NCI-H226 (cell line): ENCODE data around the gene STAM.
A peak's percentile ranks its signal among the peaks of the same experiment; 100 is the strongest.
"Not testable (repeated sequence)": the region's sequence is repeated elsewhere in the genome, so short reads cannot be mapped to it uniquely, and the experiment has no call there.

Experiments used
- DNase-seq: peaks from one replicate; pipeline ENCODE4 v3.0.0-alpha.2; 2015

STAM gene

DNA sequence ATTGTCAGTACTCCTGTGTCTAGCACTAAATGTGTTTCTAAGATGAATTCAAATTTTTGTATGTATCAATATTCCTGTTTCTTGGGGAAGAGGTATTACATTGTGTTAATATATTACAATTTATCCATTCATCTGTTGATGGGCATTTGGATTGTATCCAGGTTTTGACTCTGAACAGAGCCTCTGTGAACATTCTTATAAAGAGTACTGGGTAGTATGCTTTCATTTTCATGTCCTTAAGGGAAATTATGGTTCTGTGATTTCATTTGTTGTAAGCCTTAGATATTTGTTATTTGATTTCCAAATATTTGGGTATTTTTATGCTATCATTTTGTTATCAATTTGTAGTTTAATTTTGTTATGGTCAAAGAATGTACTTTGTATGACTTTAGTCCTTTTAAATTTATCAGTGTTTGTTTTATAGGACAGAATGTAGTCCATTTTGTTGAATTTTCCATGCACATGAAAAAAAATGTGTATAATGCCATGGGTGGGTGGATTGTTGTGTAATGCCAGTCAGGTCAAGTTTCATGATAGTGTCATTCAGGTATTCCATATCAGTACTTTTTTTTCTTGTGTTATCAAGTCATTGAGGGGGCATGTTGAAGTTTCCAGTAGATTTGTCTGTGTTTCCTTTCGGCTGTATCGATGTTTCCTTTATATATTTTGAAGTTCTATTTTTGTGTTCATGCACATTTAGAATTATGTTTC lies 38.4 kb downstream of the STAM start:
- peak; percentile 65 for DNase-seq

DNA sequence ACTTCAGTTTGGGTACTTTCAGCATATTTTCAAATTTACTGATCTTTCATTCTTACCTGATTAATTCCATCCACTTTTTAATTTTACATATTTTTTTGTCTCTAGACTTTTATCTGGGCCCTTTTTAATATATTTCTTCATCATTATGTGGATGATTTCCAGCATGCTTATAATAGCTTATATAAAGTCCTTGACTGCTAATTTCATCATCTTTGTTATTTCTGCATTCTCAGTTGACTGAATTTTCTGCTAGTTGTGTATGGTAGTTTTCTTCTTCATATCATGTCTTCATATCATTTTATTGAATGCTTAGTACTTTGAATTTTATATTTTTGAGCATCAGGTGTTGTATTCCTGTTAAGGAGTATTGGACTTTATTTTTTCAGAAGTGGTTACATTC lies 39.6 kb downstream of the STAM start:
- no peak for DNase-seq

DNA sequence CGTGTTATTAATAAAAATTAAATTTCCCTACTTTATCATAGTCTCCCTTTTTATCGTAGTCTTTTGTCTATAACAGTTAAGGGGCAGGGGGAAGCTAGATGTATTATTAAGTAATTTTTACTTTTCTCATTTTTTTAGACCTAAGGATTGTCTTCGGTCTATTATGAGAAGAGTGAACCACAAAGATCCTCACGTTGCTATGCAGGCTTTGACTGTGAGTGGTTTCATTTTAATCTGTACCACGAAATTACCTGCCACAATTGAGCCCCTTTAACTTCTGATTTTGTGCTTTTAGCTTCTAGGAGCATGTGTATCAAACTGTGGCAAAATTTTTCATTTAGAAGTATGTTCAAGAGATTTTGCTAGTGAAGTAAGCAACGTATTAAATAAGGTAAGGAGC lies 40.6 kb downstream of the STAM start:
- no peak for DNase-seq

DNA sequence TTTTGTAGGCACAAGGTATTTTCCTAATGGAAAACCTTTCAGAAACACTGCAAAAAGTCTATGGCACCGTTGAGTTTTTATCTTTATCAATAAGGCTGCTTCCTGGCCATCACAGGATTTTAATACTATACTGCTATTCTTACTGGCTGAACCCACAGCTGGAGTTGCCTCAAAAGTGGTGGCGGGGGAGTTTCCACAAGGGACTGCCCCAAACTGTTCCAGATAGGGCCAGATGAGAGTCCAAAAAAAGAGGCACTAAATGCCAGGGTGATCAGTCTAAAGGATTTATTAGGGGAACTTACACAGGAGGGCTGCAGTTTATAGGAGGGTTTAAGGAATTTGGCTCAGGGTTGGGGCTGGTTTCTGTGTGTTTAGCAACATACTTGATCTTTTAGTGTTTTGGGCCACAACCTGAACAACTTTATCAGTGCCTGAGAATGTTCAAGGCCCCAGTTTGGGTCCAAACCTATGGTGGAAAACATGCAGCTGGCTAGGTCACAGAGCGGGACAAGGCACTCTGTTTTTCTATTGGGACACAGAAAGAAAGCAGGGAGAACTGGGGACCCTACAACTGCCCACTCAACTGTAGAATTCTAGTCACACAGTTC lies 41.4 kb downstream of the STAM start:
- no peak for DNase-seq

DNA sequence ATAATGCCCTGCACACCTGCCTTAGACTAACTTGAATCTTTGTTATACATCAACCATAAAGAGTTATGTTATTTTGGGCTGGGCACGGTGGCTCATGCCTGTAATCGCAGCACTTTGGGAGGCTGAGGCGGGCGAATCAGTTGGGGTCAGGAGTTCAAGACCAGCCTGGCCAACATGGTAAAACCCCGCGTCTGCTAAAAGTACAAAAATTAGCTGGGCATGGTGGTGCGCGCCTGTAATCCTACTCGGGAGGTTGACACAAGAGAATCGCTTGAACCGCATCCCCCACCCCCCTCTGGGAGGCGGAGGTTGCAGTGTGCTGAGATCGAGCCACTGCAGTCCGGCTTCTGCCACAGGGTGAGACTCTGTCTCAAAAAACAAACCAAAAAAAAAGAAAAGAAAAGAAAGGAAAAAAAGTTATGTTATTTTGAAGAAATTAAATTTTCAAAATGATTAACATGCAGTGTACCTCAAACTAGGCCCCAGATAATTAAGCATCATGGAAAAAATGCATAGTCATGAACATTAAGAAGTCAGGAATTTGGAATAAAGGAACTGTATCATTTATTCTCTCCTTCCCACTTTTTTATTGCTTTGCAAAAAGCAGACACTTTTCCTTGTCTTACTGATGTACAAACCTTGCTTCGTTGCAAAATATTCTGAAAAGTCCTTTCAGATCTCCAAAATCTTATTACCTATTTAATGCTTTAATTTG lies 43.3 kb downstream of the STAM start:
- no peak for DNase-seq

DNA sequence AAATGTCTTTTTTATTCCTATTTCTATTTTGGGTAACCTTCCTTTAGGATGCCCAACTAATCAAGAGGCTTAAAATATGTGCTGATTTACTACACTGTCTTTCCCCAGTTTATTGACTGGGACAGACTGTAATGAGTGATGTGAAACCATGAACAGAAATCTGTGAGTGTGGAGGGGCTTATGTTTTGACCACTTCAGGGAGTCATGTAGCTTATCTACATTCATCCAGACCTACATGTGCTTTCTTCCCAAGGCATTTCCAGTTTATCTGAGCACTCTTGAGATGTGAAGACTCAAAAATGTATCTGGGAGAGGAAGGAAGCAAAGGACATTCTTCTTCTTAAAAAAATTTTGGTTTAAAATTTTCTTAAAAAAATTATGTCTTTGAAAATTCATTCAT lies 45.2 kb downstream of the STAM start:
- no peak for DNase-seq

DNA sequence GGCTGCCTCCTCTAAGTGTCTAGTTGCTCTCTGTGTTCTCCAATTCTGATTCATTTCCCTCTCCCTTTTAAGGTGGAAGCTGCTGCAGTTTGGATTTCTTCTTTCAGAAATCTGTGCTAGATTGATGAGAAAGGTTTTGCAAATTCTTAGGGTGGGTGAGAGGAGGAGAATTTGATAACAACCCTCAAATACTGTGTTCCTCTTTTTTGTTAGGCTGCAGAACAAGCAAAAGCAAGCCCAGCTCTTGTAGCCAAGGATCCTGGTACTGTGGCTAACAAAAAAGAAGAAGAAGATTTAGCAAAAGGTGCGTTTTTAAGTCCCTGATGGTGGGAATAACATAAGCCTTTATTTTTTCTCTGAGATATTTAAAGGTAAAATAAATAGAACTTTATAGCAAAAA lies 49.1 kb downstream of the STAM start:
- no peak for DNase-seq

DNA sequence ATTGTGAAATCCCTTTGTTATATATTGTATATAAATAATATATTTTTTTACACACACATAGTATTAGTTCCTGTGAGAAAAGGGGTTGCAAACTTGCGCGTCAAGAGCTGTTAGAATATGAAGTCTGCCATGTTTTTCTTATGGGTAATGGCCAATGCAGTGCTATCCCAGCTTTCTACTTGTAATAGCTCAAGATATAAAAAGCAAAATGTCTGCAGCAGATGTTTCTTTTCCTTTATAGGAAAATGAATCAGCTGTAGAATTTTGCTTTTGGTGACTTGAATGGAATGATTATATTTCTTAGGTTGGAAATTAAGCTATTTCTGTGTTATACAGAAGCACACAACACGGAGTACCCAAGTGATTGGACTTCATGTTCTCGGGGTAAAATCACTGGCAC lies 54.7 kb downstream of the STAM start:
- DNase-seq = no peak

DNA sequence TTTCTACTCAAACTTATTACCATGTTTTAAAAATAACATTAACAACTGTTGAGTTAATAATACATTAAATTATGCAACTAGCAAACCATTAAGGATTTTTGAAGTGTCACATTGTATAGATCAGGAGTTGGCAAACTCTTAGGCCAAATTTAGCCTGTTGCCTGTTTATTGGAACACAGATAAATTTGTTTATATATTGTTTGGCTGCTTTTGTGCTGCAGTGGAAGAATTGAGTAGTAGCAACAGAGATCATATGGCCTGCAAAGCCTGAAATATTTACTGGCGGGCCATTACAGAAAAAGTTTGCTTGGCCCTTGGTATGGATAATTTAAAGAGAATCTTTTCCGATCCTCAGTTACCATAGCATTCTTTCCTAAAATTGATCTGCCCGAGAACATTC lies 57.4 kb downstream of the STAM start:
- no peak for DNase-seq

DNA sequence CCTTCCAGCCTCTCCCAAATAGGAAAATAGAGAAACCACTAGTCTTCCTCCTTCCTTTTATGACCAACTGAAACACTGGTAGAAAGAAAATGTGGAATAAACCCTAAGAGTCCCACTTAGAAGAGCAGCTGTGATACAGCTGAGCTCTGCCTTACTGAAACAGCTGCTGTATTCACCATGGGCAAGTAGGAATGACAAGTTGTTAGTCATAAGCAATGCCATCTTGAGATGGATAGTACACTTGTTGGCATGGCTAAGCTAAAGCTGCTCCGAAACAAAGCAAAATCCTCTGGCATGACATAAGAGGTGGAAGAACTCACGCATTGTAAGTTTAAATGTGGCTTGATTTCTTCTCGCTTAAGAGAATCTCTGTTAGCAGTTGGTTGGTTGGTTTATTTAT lies 59.8 kb downstream of the STAM start:
- no peak for DNase-seq

DNA sequence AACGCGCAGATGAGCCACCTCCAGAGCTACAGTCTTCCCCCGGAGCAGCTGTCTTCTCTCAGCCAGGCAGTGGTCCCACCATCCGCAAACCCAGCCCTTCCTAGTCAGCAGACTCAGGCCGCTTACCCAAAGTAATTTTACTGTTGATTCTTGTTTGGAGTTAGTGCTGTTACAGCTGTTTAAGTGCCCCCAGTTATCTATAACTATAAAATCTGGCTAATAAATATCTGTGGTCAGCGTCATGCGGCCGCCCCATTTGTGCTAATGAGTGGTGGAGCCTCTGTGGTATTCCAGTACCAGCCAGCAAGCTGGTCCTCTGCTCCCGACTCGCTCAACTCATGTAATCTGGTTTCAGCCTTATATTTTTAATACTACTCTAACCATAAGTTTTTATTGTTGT lies 64.9 kb downstream of the STAM start:
- no peak for DNase-seq

DNA sequence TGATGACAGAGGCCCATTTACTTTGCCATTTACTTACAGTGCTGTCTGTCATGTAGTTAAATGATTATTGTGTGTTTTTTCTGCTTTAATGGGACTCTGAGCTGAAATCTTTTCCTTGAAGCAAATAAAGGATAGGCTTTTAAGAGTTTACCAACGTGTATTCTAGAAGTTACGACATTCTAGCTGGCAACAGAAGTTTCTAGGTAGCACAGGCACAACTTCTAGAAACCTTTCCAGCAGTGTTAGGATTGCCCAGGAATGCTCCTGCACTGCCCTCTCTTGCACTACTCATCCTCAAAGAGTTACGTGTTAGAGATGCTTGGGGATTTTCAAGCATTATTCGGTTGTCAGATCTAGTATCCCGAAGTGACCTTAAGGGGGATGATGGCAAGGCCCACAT lies 65.5 kb downstream of the STAM start:
- DNase-seq = no peak

DNA sequence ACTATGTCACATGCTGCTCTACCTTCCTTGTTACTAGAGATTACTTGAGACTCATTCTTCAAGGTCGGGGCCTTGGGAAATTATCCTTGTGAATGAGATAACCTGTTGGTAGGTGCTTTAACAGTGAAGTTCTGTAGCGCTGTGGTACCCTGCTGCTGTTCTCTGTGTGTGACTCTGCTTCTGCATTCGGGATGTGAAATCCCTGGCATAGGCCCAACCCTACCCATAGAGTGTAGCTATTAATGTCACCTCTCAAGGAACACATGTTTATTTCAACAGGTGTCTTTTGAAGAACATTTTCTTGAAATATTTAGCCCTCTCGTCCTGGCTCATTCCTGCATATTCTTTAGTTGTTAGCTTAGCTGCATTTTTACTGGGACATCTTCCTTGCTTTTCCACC lies 66.2 kb downstream of the STAM start:
- no peak for DNase-seq

DNA sequence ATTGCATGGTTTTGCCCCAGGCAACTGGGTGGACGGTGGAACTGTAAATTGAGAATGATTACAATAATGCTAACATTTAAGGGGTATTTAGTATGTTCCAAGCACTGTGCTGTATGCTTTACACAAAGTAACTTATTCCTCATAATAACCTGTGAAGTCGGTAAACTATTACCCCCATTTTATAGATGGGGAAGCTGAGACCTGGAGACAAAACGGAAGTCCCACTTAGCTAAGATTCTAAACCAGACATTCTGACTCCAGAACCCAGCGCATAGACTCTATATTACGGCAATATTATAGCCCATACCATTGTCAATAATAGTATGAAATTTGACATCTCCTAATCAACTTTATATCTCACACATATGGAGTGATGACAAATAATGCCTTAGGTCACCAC lies 68.1 kb downstream of the STAM start:
- no peak for DNase-seq

DNA sequence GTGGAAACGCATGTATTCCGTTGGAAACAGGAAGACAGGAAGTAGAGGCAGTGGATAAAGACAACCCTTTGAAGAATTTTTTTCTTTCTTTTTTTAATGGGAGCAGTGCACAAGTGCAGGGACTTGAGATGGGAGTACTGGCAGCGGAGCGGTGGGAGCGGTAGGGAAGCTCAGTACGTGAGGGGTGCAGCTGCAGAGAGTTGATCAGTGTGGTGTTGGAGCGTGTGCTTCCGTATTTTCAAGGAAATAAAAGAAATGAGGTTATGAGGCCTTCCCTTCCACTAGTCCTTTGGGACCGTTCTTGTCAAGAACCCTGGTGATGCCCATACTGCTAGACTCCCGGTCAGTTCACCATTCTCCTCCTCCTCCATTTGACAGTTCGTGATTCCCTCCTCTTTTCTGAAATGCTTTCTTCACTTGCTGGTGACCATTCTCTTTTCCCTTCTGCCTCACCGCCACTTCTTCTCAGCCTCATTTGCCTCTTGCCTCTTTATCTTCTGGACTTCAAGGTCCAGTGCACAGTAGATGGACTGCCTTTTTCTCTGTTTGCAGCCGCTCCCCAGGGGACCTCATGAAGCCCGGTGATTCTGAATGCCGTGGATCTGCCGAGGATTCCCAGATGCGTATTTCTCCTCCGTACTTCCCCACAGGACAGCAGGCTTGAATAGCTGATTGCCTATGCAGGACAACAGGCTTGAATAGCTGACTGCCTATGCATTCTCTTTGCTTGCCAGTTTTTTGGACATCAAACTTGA lies 68.9 kb downstream of the STAM start:
- no peak for DNase-seq

DNA sequence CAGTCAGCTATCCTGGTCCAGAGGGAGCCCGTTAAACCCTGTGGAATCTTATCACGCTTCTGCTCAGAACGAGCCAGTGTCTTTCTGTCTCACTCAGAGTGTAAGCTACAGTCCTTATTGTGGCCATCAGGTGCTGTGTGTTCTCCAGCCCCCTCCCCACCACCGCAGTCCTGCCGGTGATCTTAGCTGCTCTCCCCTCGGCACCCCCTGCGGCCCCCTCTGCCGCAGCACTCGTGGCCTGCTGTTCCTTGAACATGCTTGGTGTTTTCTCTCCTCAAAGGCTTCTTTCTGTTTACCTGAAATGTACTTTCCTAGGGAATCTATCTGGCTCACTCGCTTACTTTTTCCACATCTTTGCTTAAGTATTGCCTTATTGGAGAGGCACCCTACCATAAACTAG lies 69.8 kb downstream of the STAM start:
- no peak for DNase-seq

DNA sequence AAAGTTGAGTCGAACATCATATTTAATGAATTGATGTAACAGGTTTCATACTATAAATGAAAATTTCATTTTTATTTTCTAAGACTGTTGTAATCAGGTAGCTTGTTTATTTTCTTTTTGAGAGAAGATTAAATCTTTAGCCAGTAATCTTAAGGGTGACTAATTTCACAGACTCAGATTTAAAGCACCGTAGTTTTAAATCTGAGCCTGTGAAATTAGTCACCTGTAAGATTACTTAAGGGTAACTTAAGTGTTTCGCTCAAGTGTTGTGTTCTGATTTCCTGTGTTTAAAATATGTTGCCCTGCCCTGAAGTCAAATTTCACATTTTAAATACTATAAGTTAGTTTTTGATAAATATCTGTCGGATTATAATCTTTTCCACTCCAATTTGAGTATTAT lies 72.2 kb downstream of the STAM start:
- DNase-seq = no peak

DNA sequence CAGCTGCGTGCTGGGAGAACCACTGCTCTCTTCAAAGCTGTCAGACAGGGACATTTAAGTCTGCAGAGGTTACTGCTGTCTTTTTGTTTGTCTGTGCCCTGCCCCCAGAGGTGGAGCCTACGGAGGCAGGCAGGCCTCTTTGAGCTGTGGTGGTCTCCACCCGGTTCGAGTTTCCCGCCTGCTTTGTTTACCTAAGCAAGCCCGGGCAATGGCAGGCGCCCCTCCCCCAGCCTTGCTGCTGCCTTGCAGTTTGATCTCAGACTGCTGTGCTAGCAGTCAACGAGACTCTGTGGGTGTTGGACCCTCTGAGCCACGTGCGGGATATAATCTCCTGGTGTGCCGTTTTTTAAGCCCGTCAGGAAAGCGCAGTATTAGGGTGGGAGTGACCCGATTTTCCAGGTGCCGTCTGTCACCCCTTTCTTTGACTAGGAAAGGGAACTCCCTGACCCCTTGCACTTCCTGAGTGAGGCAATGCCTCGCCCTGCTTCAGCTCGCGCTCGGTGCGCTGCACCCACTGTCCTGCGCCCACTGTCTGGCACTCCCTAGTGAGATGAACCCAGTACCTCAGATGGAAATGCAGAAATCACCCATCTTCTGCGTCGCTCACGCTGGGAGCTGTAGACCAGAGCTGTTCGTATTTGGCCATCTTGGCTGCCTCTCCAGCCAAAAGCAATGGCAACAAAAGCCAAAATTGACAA lies 78.5 kb downstream of the STAM start:
- not testable (repeated sequence) for DNase-seq

DNA sequence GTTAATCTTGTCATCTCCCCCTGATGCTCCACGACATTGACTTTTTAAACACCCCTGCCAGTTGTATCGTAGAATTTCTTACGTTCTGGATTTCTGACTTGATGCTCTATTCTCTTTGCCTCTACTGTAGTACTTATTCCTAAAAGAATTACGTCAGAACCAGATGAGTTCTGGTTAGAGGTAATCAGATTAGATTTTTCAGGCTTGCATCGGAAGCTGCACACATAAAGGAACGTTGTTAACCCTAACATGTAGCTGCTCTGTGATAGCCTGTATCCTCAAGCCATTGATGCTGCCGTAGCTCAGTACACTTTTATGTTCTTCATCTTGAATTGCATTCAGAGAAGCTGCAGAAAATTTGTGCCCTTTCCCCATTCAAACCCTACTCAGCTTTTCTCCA lies 81.8 kb downstream of the STAM start:
- no peak for DNase-seq

DNA sequence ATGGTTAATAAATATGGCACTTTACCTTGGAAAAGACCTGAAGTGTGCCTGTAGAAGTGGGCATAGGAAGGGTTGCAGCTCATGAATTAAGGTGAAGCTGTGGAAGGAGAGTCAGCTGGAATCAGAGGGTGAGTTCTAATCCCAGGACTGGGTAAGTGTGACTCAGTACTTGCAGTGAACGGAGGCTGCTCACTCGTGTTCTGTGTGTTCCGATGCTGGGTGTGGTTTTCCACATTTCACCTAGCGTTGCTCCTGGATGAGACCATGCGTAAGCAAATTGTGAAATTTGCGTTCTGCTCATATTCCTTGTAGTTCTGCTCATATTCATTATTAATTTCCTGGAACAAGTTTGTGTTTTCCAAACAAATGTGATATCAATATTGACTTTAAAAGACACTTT lies 85.7 kb downstream of the STAM start:
- DNase-seq = no peak

DNA sequence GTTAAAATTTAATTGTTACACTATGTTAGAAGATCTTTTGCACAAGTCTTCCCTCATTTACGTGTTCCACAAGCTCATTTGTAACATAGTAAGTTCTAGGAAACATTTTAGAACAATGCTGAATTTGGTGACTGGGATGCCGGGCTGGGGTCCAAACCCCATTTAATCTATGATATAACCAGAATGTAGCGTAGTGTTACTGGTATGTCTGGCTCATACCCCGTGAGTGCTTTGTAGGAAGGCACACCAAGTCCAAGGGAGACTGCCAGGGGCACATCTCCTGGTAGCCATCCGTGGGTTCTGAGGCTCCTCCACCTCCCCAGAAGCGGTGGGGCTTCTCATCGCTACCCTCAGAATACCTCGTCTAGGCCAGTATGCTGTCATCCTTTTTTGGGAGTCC lies 86.7 kb downstream of the STAM start:
- DNase-seq = no peak

DNA sequence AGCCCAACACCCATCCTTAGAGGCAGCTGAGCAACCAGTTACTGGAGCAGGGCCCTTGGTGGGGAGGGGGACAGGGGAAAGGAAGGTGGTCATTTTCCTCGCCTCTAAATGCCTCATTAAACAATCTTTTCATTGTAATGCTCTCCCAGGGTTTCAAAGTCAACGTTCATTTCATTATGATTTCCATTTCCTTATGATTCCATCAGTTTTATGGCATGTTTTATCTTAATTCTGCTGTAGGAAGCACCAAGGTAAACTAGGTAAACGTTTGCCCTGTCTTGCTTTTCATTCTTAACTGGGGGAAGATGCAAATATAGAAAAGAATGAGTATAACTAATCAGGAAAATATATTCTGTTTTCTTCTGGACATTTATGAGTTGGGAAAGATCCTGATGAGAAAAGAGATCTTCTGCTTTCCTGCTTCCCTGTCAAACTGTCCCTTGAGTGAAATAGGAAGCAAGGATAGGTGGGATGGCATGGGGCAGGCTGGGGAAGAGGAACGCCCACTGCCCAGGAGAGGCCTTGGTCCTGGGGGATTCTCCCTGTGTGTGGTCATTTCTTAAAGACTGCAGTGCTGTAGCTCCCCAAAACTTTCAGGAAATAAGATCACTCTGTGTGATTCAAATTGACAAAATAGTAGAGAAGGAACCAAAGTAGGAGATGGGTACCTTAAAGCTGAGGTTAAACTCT lies 87.5 kb downstream of the STAM start:
- DNase-seq = no peak

DNA sequence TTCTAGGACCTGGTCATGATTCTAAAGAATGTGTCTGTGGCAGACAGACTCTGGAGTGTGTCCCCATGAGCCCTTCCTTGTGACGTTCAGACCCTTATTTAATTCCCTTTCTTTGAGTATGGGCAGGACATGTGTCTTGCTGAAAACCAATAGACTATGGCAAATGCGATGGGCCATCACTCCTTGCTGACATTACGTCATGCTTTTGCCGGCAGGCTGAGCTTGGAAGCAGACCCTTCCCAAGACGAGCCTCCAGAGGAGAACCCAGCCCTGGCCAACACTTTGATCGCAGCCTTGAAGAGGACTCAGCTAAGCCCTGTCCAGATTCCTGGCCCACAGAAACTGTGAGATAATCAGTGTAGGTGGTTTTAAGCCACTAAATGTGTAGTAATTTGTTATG lies 89.7 kb downstream of the STAM start:
- DNase-seq = no peak
